ENCODE measurements around the gene SPATA24. TPM values are rescaled to one million over a fixed set of nuclear protein-coding genes. Genes with fewer than 3 reads are reported as not detected.

SPATA24 gene
- total and polyA plus RNA-seq, 2 of the 13 experiments (the other 11 are each of a cell fraction or from before 2014, with no cell fraction given) = 6.0 to 11.1 TPM

- TF ChIP-seq NFYC (CRISPR knock-in tag; IDR thresholded peaks at IDR 0.05) (peak; percentile 82), TARDBP (CRISPR knock-in tag; IDR thresholded peaks at IDR 0.05) (no peak), NR2C2 (CRISPR knock-in tag; IDR thresholded peaks at IDR 0.05; ENCODE audit: borderline replicate concordance) (peak; percentile 24; the same call in 1 of the 2 replicates), ZNF790 (CRISPR knock-in tag; IDR thresholded peaks at IDR 0.05; ENCODE audit: borderline replicate concordance) (no peak), ZMAT3 (CRISPR knock-in tag; conservative IDR thresholded peaks at IDR 0.05) (peak; percentile 46; the same call in 1 of the 2 replicates), ZNF547 (CRISPR knock-in tag; IDR thresholded peaks at IDR 0.05) (peak; percentile 82), ZNF839 (CRISPR knock-in tag; IDR thresholded peaks at IDR 0.05; ENCODE audit: borderline replicate concordance) (peak; percentile 70; the same call in 1 of the 2 replicates), TEAD3 (CRISPR knock-in tag; optimal IDR thresholded peaks at IDR 0.05; ENCODE audit: borderline replicate concordance) (peak; percentile 64), DMAP1 (CRISPR knock-in tag; IDR thresholded peaks at IDR 0.05) (peak; percentile 46; the same call in 1 of the 2 replicates), ZBED4 (CRISPR knock-in tag; IDR thresholded peaks at IDR 0.05; ENCODE audit: borderline replicate concordance) (no peak), MLLT10 (CRISPR knock-in tag; IDR thresholded peaks at IDR 0.05) (no peak), RBFOX2 (IDR thresholded peaks at IDR 0.05; ENCODE audit: low read depth, low read length) (peak; percentile 70), ZBTB21 (CRISPR knock-in tag; IDR thresholded peaks at IDR 0.05) (peak; percentile 20; the same call in 1 of the 2 replicates), CREM (IDR thresholded peaks at IDR 0.05) (peak; percentile 77), CREM (CRISPR knock-in tag; IDR thresholded peaks at IDR 0.05) (no peak), MIER2 (CRISPR knock-in tag; IDR thresholded peaks at IDR 0.05) (no peak), PAX8 (CRISPR knock-in tag; IDR thresholded peaks at IDR 0.05; ENCODE audit: borderline replicate concordance) (peak; percentile 56; the same call in 1 of the 2 replicates), ZNF138 (CRISPR knock-in tag; IDR thresholded peaks at IDR 0.05; ENCODE audit: low read depth) (0 out of 2 replicates have a peak, but pooled peaks have one; percentile 14)
- TF ChIP-seq, protein P1, sequence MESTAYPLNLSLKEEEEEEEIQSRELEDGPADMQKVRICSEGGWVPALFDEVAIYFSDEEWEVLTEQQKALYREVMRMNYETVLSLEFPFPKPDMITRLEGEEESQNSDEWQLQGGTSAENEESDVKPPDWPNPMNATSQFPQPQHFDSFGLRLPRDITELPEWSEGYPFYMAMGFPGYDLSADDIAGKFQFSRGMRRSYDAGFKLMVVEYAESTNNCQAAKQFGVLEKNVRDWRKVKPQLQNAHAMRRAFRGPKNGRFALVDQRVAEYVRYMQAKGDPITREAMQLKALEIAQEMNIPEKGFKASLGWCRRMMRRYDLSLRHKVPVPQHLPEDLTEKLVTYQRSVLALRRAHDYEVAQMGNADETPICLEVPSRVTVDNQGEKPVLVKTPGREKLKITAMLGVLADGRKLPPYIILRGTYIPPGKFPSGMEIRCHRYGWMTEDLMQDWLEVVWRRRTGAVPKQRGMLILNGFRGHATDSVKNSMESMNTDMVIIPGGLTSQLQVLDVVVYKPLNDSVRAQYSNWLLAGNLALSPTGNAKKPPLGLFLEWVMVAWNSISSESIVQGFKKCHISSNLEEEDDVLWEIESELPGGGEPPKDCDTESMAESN (CRISPR knock-in tag; conservative IDR thresholded peaks at IDR 0.05) = 0 out of 2 replicates have a peak, but pooled peaks have one; percentile 20
- TF ChIP-seq, protein P2, sequence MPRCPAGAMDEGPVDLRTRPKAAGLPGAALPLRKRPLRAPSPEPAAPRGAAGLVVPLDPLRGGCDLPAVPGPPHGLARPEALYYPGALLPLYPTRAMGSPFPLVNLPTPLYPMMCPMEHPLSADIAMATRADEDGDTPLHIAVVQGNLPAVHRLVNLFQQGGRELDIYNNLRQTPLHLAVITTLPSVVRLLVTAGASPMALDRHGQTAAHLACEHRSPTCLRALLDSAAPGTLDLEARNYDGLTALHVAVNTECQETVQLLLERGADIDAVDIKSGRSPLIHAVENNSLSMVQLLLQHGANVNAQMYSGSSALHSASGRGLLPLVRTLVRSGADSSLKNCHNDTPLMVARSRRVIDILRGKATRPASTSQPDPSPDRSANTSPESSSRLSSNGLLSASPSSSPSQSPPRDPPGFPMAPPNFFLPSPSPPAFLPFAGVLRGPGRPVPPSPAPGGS (CRISPR knock-in tag; IDR thresholded peaks at IDR 0.05) = peak; percentile 61; the same call in 1 of the 2 replicates
Observed at GRCh38 chr5:139403787-139404483, at the start of gene SPATA24 (continued).

Measured in HepG2 (cell line).